A549 (cell line): ENCODE results near the gene CTIF. TPM values are rescaled to one million over a fixed set of nuclear protein-coding genes. Genes with fewer than 3 reads are reported as not detected.

Source experiments
- ATAC-seq, 2 experiments: fragments of 200-7000 bp in 1 of 2; fragments of >200 bp in 1 of 2; cut with Nextera tagmentation in 1 of 2; cut with Tn5 transposase in 1 of 2; 3 replicates each; pipeline versions ENCODE4 v1.8.0 to v1.9.1; 2018 to 2020; ENCODE audit warnings: mild to moderate bottlenecking in 1 of 2, moderate library complexity in 1 of 2
- CTCF ChIA-PET: fragments of 300-600 bp; sonication (Branson Sonifier 250); formaldehyde crosslinking; extraction: SDS; loops from one replicate; lab custom pipeline; 2021; ENCODE audit warnings: antibody characterized with exemption, inconsistent platforms; lab: Yijun Ruan, JAX
- POLR2A ChIA-PET: fragments of 350-600 bp; formaldehyde crosslinking; extraction: SDS; loops from one replicate; lab custom pipeline; 2021; ENCODE audit warnings: antibody characterized with exemption, inconsistent platforms; lab: Yijun Ruan, JAX
- DNase-seq, 2 experiments: peaks; one replicate each; pipeline versions ENCODE4 v3.0.0 to v3.0.0-alpha.2; 2011 to 2016; ENCODE audit warnings: low read depth in 1 of 2, low spot score in 1 of 2
- FAIRE-seq: peaks from 2 replicates; lab custom pipeline; 2011; peaks lifted over from hg19 to GRCh38; lab: Jason Lieb, UNC
- H3K27ac ChIP-seq, 2 experiments: fragments of >200 bp; sonication (Bioruptor Twin); formaldehyde crosslinking; 3 replicates each; pipeline ENCODE4 v1.5.1; 2016 to 2017
- H3K4me1 ChIP-seq: fragments of >200 bp; sonication (Bioruptor Twin); formaldehyde crosslinking; 3 replicates; pipeline ENCODE4 v1.6.1; 2016
- H3K4me2 ChIP-seq: fragments of >200 bp; sonication (Bioruptor Twin); formaldehyde crosslinking; 3 replicates; pipeline ENCODE4 v1.6.1; 2016
- H3K4me3 ChIP-seq: fragments of >200 bp; sonication (Bioruptor Twin); formaldehyde crosslinking; 3 replicates; pipeline ENCODE4 v1.5.1; 2016
- H3K9me3 ChIP-seq: fragments of >200 bp; sonication (Bioruptor Twin); formaldehyde crosslinking; 3 replicates; pipeline ENCODE4 v1.6.1; 2016
- ATOH8 ChIP-seq: fragments of 250-450 bp; sonication (Bioruptor Pico); IDR thresholded peaks from 2 replicates; pipeline ENCODE4 v1.5.0; 2020; ENCODE audit warnings: low read depth, mild to moderate bottlenecking, moderate library complexity
- BCL3 ChIP-seq: fragments of >200 bp; sonication (Bioruptor Twin); formaldehyde crosslinking; IDR thresholded peaks from 3 replicates; pipeline ENCODE4 v1.6.1; 2016
- BHLHE40 ChIP-seq: IDR thresholded peaks from 2 replicates; pipeline ENCODE4 v1.6.1; 2012; ENCODE audit warnings: low read depth, low read length, inconsistent platforms
- CEBPB ChIP-seq, 2 experiments: fragments of >200 bp in 1 of 2; sonication (Bioruptor Twin) in 1 of 2; formaldehyde crosslinking in 1 of 2; IDR thresholded peaks; 2 replicates each; pipeline ENCODE4 v1.6.1; 2012 to 2016
- CHD2 ChIP-seq: fragments of 150-350 bp; IDR thresholded peaks from 2 replicates; pipeline ENCODE4 v1.6.1; 2014; ENCODE audit warnings: low read length; ENCODE audit not compliant: partially characterized antibody
- EHMT2 ChIP-seq: fragments of 200-600 bp; sonication (generic); IDR thresholded peaks from 2 replicates; pipeline ENCODE4 v1.6.1; 2016; ENCODE audit warnings: antibody characterized with exemption, low read depth, mild to moderate bottlenecking, moderate library complexity
- ELK1 ChIP-seq: fragments of 150-350 bp; IDR thresholded peaks from 2 replicates; pipeline ENCODE4 v1.6.1; 2014; ENCODE audit warnings: low read depth, mild to moderate bottlenecking, low read length
- ESRRA ChIP-seq: fragments of 150-350 bp; IDR thresholded peaks from 2 replicates; pipeline ENCODE4 v1.6.1; 2014; ENCODE audit warnings: mild to moderate bottlenecking, low read length, borderline replicate concordance
- HES2 ChIP-seq: fragments of >200 bp; sonication (Bioruptor Twin); formaldehyde crosslinking; IDR thresholded peaks from 2 replicates; pipeline ENCODE4 v1.6.1; 2016
- HEYL ChIP-seq: fragments of 250-450 bp; sonication (Bioruptor Pico); IDR thresholded peaks from 2 replicates; pipeline ENCODE4 v1.8.0; 2021; ENCODE audit warnings: mild to moderate bottlenecking, moderate library complexity
- HOXB13 ChIP-seq: fragments of 250-450 bp; sonication (Bioruptor Pico); IDR thresholded peaks from 2 replicates; pipeline ENCODE4 v1.5.0; 2020; ENCODE audit warnings: low read depth, mild to moderate bottlenecking, moderate library complexity
- JUN ChIP-seq, 2 experiments: fragments of >200 bp; sonication (Bioruptor Twin); formaldehyde crosslinking; IDR thresholded peaks; 2 replicates in 1 of 2; 3 replicates in 1 of 2; pipeline ENCODE4 v1.6.1; 2016 to 2017
- JUNB ChIP-seq: fragments of >200 bp; sonication (Bioruptor Twin); formaldehyde crosslinking; IDR thresholded peaks from 2 replicates; pipeline ENCODE4 v1.6.1; 2016
- MAFK ChIP-seq: fragments of 450-650 bp; IDR thresholded peaks from 2 replicates; pipeline ENCODE4 v1.6.1; 2014; ENCODE audit not compliant: partially characterized antibody
- MAZ ChIP-seq: fragments of 150-350 bp; IDR thresholded peaks from 2 replicates; pipeline ENCODE4 v1.6.1; 2014; ENCODE audit warnings: antibody characterized with exemption, low read depth, low read length, borderline replicate concordance
- NFE2L2 ChIP-seq: fragments of 150-350 bp; conservative IDR thresholded peaks from 2 replicates; pipeline ENCODE4 v1.6.1; 2014; ENCODE audit warnings: low read length
- NPAS2 ChIP-seq: fragments of 250-450 bp; sonication (Bioruptor Pico); IDR thresholded peaks from 2 replicates; pipeline ENCODE4 v1.8.0; 2022; ENCODE audit warnings: mild to moderate bottlenecking, moderate library complexity, borderline replicate concordance
- NR3C1 ChIP-seq: fragments of >200 bp; sonication (Bioruptor Twin); formaldehyde crosslinking; IDR thresholded peaks from 3 replicates; pipeline ENCODE4 v1.6.1; 2017
- PHF8 ChIP-seq: fragments of 200-600 bp; sonication (generic); IDR thresholded peaks from 2 replicates; pipeline ENCODE4 v1.6.1; 2016; ENCODE audit warnings: low read depth, mild to moderate bottlenecking, antibody characterized with exemption, moderate library complexity, borderline replicate concordance
- RAD21 ChIP-seq, 2 experiments: fragments of >200 bp in 1 of 2; sonication (Bioruptor Twin) in 1 of 2; formaldehyde crosslinking in 1 of 2; IDR thresholded peaks in 1 of 2; conservative IDR thresholded peaks in 1 of 2; 2 replicates in 1 of 2; 3 replicates in 1 of 2; pipeline ENCODE4 v1.6.1; 2012 to 2018; ENCODE audit warnings: inconsistent platforms in 1 of 2
- RARB ChIP-seq: fragments of 250-450 bp; sonication (Bioruptor Pico); IDR thresholded peaks from 2 replicates; pipeline ENCODE4 v1.8.0; 2021; ENCODE audit warnings: mild to moderate bottlenecking, moderate library complexity
- RFX5 ChIP-seq: fragments of 450-650 bp; IDR thresholded peaks from 2 replicates; pipeline ENCODE4 v1.7.1; 2014; ENCODE audit warnings: antibody characterized with exemption, mild to moderate bottlenecking, moderate library complexity
- RNF2 ChIP-seq: fragments of 200-600 bp; sonication (generic); IDR thresholded peaks from 2 replicates; pipeline ENCODE4 v1.6.1; 2016; ENCODE audit warnings: low read depth, mild to moderate bottlenecking, antibody characterized with exemption, moderate library complexity, borderline replicate concordance
- USF2 ChIP-seq: fragments of 450-650 bp; IDR thresholded peaks from 2 replicates; pipeline ENCODE4 v1.6.1; 2014; ENCODE audit warnings: antibody characterized with exemption
- ZFP36 ChIP-seq: fragments of 450-650 bp; IDR thresholded peaks from 2 replicates; pipeline ENCODE4 v1.6.1; 2014; ENCODE audit warnings: borderline replicate concordance; ENCODE audit not compliant: partially characterized antibody
- WGBS: methylation state at CpG from one replicate; pipeline ENCODE4 v1.1.6; 2017; ENCODE audit errors: missing lambda C conversion rate; 5-methylcytosine and 5-hydroxymethylcytosine counted together
- polyA plus RNA-seq, 4 experiments: library from polyadenylated mRNA; depleted of rRNA in 3 of 4; stranded (reverse); fragments of >200 nt; fragmentation: RNase III in 1 of 4; extraction: RNeasy Plus Mini Kit Qiagen cat#74134 plus additional on column Dnase treatment in 1 of 4; gene quantifications; 2 replicates in 3 of 4; 3 replicates in 1 of 4; pipeline ENCODE4 v1.2.3, GENCODE V29; 2011 to 2017

Gene CTIF
- polyA plus RNA-seq, 2 of the 4 experiments (the other 2 are of a cell fraction) = 17.0 to 24.7 TPM

GRCh38 chr18:48680339-48681250, 141.8 kb downstream of the CTIF start:
- ATAC-seq (no peak), DNase-seq (no peak), FAIRE-seq (no peak)
- H3K27ac ChIP-seq = no peak overlapping the region
- WGBS = 91% methylated on average over 11 of the region's 23 CpGs
- H3K4me2 ChIP-seq = no peak overlapping the region
- TF ChIP-seq HEYL (CRISPR knock-in tag) (no peak), MAFK (no peak), EHMT2 (no peak), MAZ (no peak), BCL3 (no peak), ATOH8 (no peak), ESRRA (no peak), HOXB13 (CRISPR knock-in tag) (no peak)
- no peak overlapping the region for H3K4me3 ChIP-seq
- POLR2A ChIA-PET = no interaction called here
- H3K4me1 ChIP-seq = peaks cover 12% of the 10 kb centered on the region
- no peaks in the 10 kb centered on the region for H3K9me3 ChIP-seq
- CTCF ChIA-PET = no interaction called here

- POLR2A ChIA-PET = no interaction called here
- H3K9me3 ChIP-seq = no peaks in the 10 kb centered on the region
- WGBS = 97% methylated on average over 6 of the region's 13 CpGs
- DNase-seq (no peak), FAIRE-seq (no peak), ATAC-seq (no peak)
- H3K4me3 ChIP-seq = no peak overlapping the region
- no peaks in the 10 kb centered on the region for H3K4me1 ChIP-seq
- no peak overlapping the region for H3K27ac ChIP-seq
- no peak for TF ChIP-seq RARB (CRISPR knock-in tag)
- no peak for TF ChIP-seq RFX5
- no peak for TF ChIP-seq RNF2
- no peak for TF ChIP-seq CHD2
- TF ChIP-seq HEYL (CRISPR knock-in tag) = no peak
- no peak for TF ChIP-seq PHF8
- TF ChIP-seq ELK1 = no peak
- TF ChIP-seq HES2 = no peak
- TF ChIP-seq ZFP36 = no peak
- TF ChIP-seq NPAS2 (CRISPR knock-in tag) = no peak
- TF ChIP-seq USF2 = no peak
- no peak for TF ChIP-seq NR3C1
- no peak for TF ChIP-seq RAD21 (conservative IDR thresholded peaks at IDR 0.05 in 1 of 2, IDR thresholded peaks at IDR 0.05 in 1 of 2)
- TF ChIP-seq JUN (IDR thresholded peaks at IDR 0.05) = no peak
- no peak for TF ChIP-seq CEBPB (IDR thresholded peaks at IDR 0.05)
- no peak for TF ChIP-seq NFE2L2
- TF ChIP-seq EHMT2 = no peak
- TF ChIP-seq BHLHE40 = no peak
- no peak for TF ChIP-seq JUNB
- CTCF ChIA-PET = no interaction called here
- no peak overlapping the region for H3K4me2 ChIP-seq
These were observed 143.9 kb downstream of the CTIF start for GRCh38 chr18:48682768-48683167.
